GM12878 (cell line): Measurements from ENCODE around the gene EGFR. TPM values are rescaled to one million over a fixed set of nuclear protein-coding genes. Genes with fewer than 3 reads are reported as not detected.
A peak's percentile ranks its signal among the peaks of the same experiment; 100 is the strongest.

ENCODE experiments used
- ATAC-seq: fragments of 200-7000 bp; cut with Tn5 transposase; 3 replicates; pipeline ENCODE4 v1.9.1; 2020; ENCODE audit warnings: mild to moderate bottlenecking, moderate library complexity
- BruUV-seq: library from RNA; stranded (reverse); fragments of 400-500 nt; replicated peaks from 2 replicates; lab custom pipeline; 2021; lab: Mats Ljungman, UMichigan
- CTCF ChIA-PET: fragments of 300-600 bp; sonication (Branson Sonifier 250); formaldehyde crosslinking; extraction: SDS; loops from one replicate; lab custom pipeline; 2021; ENCODE audit warnings: inconsistent platforms; lab: Yijun Ruan, JAX
- POLR2A ChIA-PET: fragments of 350-600 bp; formaldehyde crosslinking; extraction: SDS; loops from one replicate; lab custom pipeline; 2021; ENCODE audit warnings: inconsistent platforms; lab: Charles Lee
- RAD21 ChIA-PET: fragments of 300-600 bp; sonication (Branson Sonifier 250); formaldehyde crosslinking; loops from one replicate; lab custom pipeline; 2023; ENCODE audit warnings: antibody characterized with exemption; ENCODE audit not compliant: unreplicated experiment; lab: Charles Lee
- SMC1A ChIA-PET: fragments of 300-600 bp; sonication (Branson Sonifier 250); formaldehyde crosslinking; loops from one replicate; lab custom pipeline; 2023; ENCODE audit not compliant: unreplicated experiment, uncharacterized antibody; lab: Charles Lee
- DNase-seq: peaks from one replicate; pipeline ENCODE4 v3.0.0-alpha.2; 2011; ENCODE audit warnings: low read depth, low spot score
- FAIRE-seq: peaks from 3 replicates; lab custom pipeline; 2011; peaks lifted over from hg19 to GRCh38; lab: Jason Lieb, UNC
- H2AFZ ChIP-seq: 2 replicates; pipeline ENCODE4 v1.6.0; 2011; ENCODE audit warnings: low read depth, low read length, control low read depth; ENCODE audit not compliant: control insufficient read depth
- H3K27ac ChIP-seq: 2 replicates; pipeline ENCODE4 v1.5.1; 2011; ENCODE audit warnings: control low read depth; ENCODE audit not compliant: control insufficient read depth, insufficient read depth
- H3K27me3 ChIP-seq, 2 experiments: replicated peaks in 1 of 2; 2 replicates each; pipeline versions ENCODE4 v1.6.0 to v1.6.1; 2011; ENCODE audit warnings: low read length in 1 of 2; ENCODE audit not compliant: control insufficient read depth in 2 of 2, insufficient read depth in 2 of 2
- H3K36me3 ChIP-seq, 2 experiments: 2 replicates each; pipeline ENCODE4 v1.5.1; 2011; ENCODE audit warnings: low read length in 1 of 2; ENCODE audit not compliant: control insufficient read depth in 2 of 2, insufficient read depth in 2 of 2
- H3K4me1 ChIP-seq: 2 replicates; pipeline ENCODE4 v1.6.1; 2011; ENCODE audit warnings: mild to moderate bottlenecking, low read length, moderate library complexity, mixed read lengths; ENCODE audit not compliant: control insufficient read depth, insufficient read depth
- H3K4me2 ChIP-seq: 2 replicates; pipeline ENCODE4 v1.6.0; 2011; ENCODE audit warnings: control low read depth; ENCODE audit not compliant: control insufficient read depth, insufficient read depth
- H3K4me3 ChIP-seq: fragments of 200-600 bp; sonication (generic); 2 replicates; pipeline ENCODE4 v1.5.1; 2016
- H3K79me2 ChIP-seq: 2 replicates; pipeline ENCODE4 v1.6.0; 2011; ENCODE audit warnings: low read length; ENCODE audit not compliant: control insufficient read depth, insufficient read depth
- H3K9ac ChIP-seq: 2 replicates; pipeline ENCODE4 v1.8.0; 2011; ENCODE audit warnings: low read length, control low read depth, mixed read lengths; ENCODE audit not compliant: control insufficient read depth, insufficient read depth
- H3K9me3 ChIP-seq: replicated peaks from 3 replicates; pipeline ENCODE4 v1.5.1; 2011; ENCODE audit warnings: mild to moderate bottlenecking, low read length; ENCODE audit not compliant: control insufficient read depth, insufficient read depth
- H4K20me1 ChIP-seq: 2 replicates; pipeline ENCODE4 v1.6.0; 2011; ENCODE audit not compliant: control insufficient read depth, insufficient read depth
- CBX5 ChIP-seq: sonication (generic); IDR thresholded peaks from 2 replicates; pipeline ENCODE4 v1.6.1; 2016; ENCODE audit warnings: low read depth, moderate library complexity, mild to moderate bottlenecking, inconsistent platforms
- CEBPB ChIP-seq, 2 experiments: fragments of 150-350 bp in 1 of 2; IDR thresholded peaks; 2 replicates each; pipeline ENCODE4 v1.6.1; 2012 to 2014; ENCODE audit warnings: low read depth in 2 of 2, low read length in 2 of 2, borderline replicate concordance in 1 of 2, inconsistent platforms in 1 of 2
- HDGF ChIP-seq: fragments of 450-650 bp; IDR thresholded peaks from 2 replicates; pipeline ENCODE4 v1.6.1; 2016; ENCODE audit warnings: antibody characterized with exemption
- IRF4 ChIP-seq: IDR thresholded peaks from 2 replicates; pipeline ENCODE4 v1.6.1; 2011; ENCODE audit warnings: low read depth, low read length
- ZSCAN29 ChIP-seq: fragments of 450-650 bp; IDR thresholded peaks from 2 replicates; pipeline ENCODE4 v1.6.1; 2017; ENCODE audit warnings: mild to moderate bottlenecking, moderate library complexity
- WGBS: methylation state at CpG from one replicate; pipeline ENCODE4 v1.1.6; 2016; ENCODE audit warnings: low lambda C conversion rate; ENCODE audit not compliant: insufficient replicate concordance, insufficient coverage; ENCODE audit errors: missing lambda C conversion rate; 5-methylcytosine and 5-hydroxymethylcytosine counted together
- in situ Hi-C: fragments of 300-500 bp; cut with MboI; formaldehyde crosslinking; loops from 9 replicates; pipeline ENCODE4 v1.14.3; 2018; ENCODE audit warnings: mixed read lengths
- intact Hi-C: fragments of 100-400 bp; cut with micrococcal nuclease; formaldehyde crosslinking; loops from one replicate; pipeline ENCODE4 v1.14.2; 2022; ENCODE audit not compliant: unreplicated experiment
- polyA plus RNA-seq, 11 experiments: library from polyadenylated mRNA; depleted of rRNA in 4 of 11; unstranded in 6 of 11; stranded (reverse) in 5 of 11; fragments of >200 nt; fragmentation: Nextera tagmentation in 4 of 11; fragmentation: Illumina TruSeq in 1 of 11; extraction: Ambion mirVana in 4 of 11; extraction: Trizol in 1 of 11; gene quantifications; 1 replicate in 1 of 11; 2 replicates in 10 of 11; pipeline versions ENCODE4 v1.2.1 to v1.2.3, GENCODE V29; 2011 to 2016; ENCODE audit warnings: inconsistent platforms in 2 of 11, missing spikeins in 2 of 11, low read depth in 1 of 11
- total RNA-seq, 4 experiments: library from RNA; depleted of rRNA in 3 of 4; stranded (reverse); fragments of >200 nt in 3 of 4; fragmentation: Illumina TruSeq in 1 of 4; extraction: Trizol in 1 of 4; gene quantifications; 2 replicates each; pipeline versions ENCODE4 v1.2.1 to v1.2.3, GENCODE V29; 2013 to 2021

EGFR gene
- total and polyA plus RNA-seq, 10 of the 15 experiments (the other 5 are each of a cell fraction or from before 2014, with no cell fraction given): 0.01 to 0.31 TPM; not detected in 8

DNA sequence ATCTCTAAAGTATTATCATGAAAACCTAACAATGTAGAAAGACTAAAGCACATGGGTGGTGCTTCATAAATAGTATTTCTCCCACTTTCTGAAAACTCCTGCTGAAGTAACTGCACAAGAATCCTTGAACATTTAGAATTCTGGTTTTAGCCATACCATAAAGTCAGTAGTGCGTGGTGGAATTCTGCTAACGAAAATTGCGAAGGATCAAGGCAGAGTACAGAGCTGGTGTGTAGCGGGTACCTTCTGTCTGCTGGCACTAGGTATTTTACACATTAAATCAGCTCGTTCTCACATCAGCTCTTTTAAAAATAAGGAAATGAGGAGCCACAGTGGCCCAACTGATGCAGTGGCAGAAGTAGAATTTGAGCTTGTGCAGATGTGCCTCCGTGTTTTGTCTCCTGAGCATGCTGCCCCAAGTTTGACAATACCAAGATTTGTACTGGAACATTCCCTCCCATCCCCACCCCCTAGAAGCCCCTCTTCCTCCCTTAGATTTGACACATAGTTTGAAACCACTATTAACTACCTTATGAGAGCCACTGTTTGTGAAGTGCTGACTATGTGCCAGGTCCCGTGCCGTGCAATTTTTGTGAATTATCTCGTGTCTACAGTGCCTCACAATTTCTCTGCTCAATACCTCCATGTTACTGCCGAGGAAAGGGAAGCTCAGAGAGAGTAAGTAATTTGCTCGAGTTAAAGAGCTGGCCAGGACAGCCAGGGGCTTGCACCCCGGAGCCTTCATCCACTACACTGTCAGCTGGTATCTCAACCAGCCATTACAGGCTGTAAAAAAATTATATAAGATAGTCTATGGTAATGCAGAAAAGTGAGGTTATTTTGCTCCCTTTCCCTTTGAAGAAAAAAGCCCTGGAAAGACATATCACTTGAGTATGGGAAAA lies 66.9 kb downstream of the EGFR start:
- intact Hi-C loops (loop anchor here (2.0 kb wide), 1 partner anchor 13 kb away; no protein-coding TSS in a partner anchor), in situ Hi-C loops (no loop called here)
- Histone ChIP-seq H3K4me2 (0 out of 2 replicates have a peak overlapping the region, but pooled peaks have one; percentile 70), H3K4me3 (no peak overlapping the region), H3K27ac (no peak overlapping the region; the same call in 1 of the 2 replicates), H2AFZ (no peak overlapping the region), H3K27me3 (no peaks in the 10 kb centered on the region), H3K9me3 (no peaks in the 10 kb centered on the region; the same call in 2 of the 3 replicates), H3K79me2 (no peaks in the 10 kb centered on the region), H3K4me1 (peaks cover 15% of the 10 kb centered on the region), H3K36me3 (no peaks in the 10 kb centered on the region), H4K20me1 (no peaks in the 10 kb centered on the region), H3K9ac (no peak overlapping the region)
- peak; percentile 57 for ATAC-seq
- FAIRE-seq: no peak
- SMC1A ChIA-PET: interaction anchor here (0.6 to 4.2 kb wide), 17 partner anchors 14 to 223 kb away, joined by 3 to 99 read pairs (median 4); no protein-coding TSS in a partner anchor
- no TSS peak for BruUV-seq
- DNase-seq: no peak
- RAD21 ChIA-PET: interaction anchor here (1.0 to 6.8 kb wide), 14 partner anchors 12 to 448 kb away, joined by 3 to 84 read pairs (median 6); no protein-coding TSS in a partner anchor
- TF ChIP-seq IRF4 (no peak), CBX5 (no peak), ZSCAN29 (no peak), CEBPB (IDR thresholded peaks at IDR 0.05; ENCODE audit: borderline replicate concordance in 1 of 2, low read depth in 2 of 2, low read length in 2 of 2) (no peak), HDGF (no peak)
- WGBS: 57% methylated on average over 12 of the region's 12 CpGs
- POLR2A ChIA-PET: interaction anchor here (0.8 to 2.5 kb wide), 8 partner anchors 8 to 170 kb away, joined by 3 to 19 read pairs (median 8); no protein-coding TSS in a partner anchor
- CTCF ChIA-PET: interaction anchor here (0.6 to 1.9 kb wide), 9 partner anchors 11 to 222 kb away, joined by 3 to 10 read pairs (median 4); no protein-coding TSS in a partner anchor
